T-cell (primary cell): ENCODE measurements around the gene KRTAP10-9. TPM values are rescaled to one million over a fixed set of nuclear protein-coding genes. Genes with fewer than 3 reads are reported as not detected.
"Not testable (repeated sequence)": the region's sequence is repeated elsewhere in the genome, so short reads cannot be mapped to it uniquely, and the experiment has no call there.

Source experiments
- ATAC-seq, 4 experiments: fragments of 200-7000 bp in 3 of 4; fragments of 150-1000 bp in 1 of 4; cut with Tn5 transposase; replicated peaks in 1 of 4; 1 replicate in 3 of 4; 2 replicates in 1 of 4; pipeline ENCODE4 v1.10.0; 2021; ENCODE audit warnings: moderate library complexity in 3 of 4, mild to moderate bottlenecking in 2 of 4, moderate number of reproducible peaks in 1 of 4
- CTCF ChIA-PET, 2 donors: fragments of 300-600 bp; sonication (Branson Sonifier 250); formaldehyde crosslinking; loops; one replicate each; lab custom pipeline; 2022; ENCODE audit warnings: antibody characterized with exemption in 2 of 2; lab: Charles Lee
- POLR2A ChIA-PET, 2 donors: fragments of 300-600 bp; sonication (Branson Sonifier 250); formaldehyde crosslinking; loops; one replicate each; lab custom pipeline; 2022; ENCODE audit warnings: antibody characterized with exemption in 2 of 2; lab: Charles Lee
- DNase-seq, 35 experiments: peaks; one replicate each; pipeline versions ENCODE4 v3.0.0 to v3.0.0-alpha.2; 2013 to 2023
- H3K27ac ChIP-seq: one replicate; pipeline ENCODE4 v1.5.1; 2013; ENCODE audit warnings: low read length
- H3K27me3 ChIP-seq, 2 experiments: replicated peaks in 1 of 2; 1 replicate in 1 of 2; 2 replicates in 1 of 2; pipeline versions ENCODE4 v1.6.1 to v1.7.0; 2013; ENCODE audit warnings: low read length in 1 of 2, mixed read lengths in 1 of 2; ENCODE audit not compliant: control insufficient read depth in 2 of 2, insufficient read depth in 2 of 2; ENCODE audit errors: extremely low read depth in 1 of 2
- H3K36me3 ChIP-seq, 2 donors: 1 replicate in 1 of 2; 2 replicates in 1 of 2; pipeline versions ENCODE4 v1.6.1 to v1.7.0; 2013; ENCODE audit warnings: low read length in 1 of 2; ENCODE audit not compliant: control insufficient read depth in 2 of 2, insufficient read depth in 1 of 2; ENCODE audit errors: extremely low read depth in 1 of 2
- H3K4me1 ChIP-seq, 2 experiments: 1 replicate in 1 of 2; 2 replicates in 1 of 2; pipeline versions ENCODE4 v1.6.1 to v1.7.0; 2013; ENCODE audit warnings: low read length in 2 of 2, mixed read lengths in 1 of 2; ENCODE audit not compliant: insufficient read depth in 2 of 2, control insufficient read depth in 1 of 2; ENCODE audit errors: extremely low read depth in 1 of 2
- H3K4me3 ChIP-seq, 2 donors: 1 replicate in 1 of 2; 2 replicates in 1 of 2; pipeline versions ENCODE4 v1.5.1 to v1.7.0; 2013; ENCODE audit warnings: mild to moderate bottlenecking in 2 of 2, low read length in 1 of 2, moderate library complexity in 1 of 2; ENCODE audit not compliant: control insufficient read depth in 1 of 2; ENCODE audit errors: extremely low read depth in 1 of 2
- H3K9me3 ChIP-seq: 2 replicates; pipeline ENCODE4 v1.7.0; 2013
- H3K27ac Mint-ChIP-seq, 2 donors: one replicate each; pipeline ENCODE4 v1.8.0; 2020 to 2021; ENCODE audit warnings: mild to moderate bottlenecking in 2 of 2, mixed read lengths in 2 of 2
- H3K27me3 Mint-ChIP-seq, 2 donors: one replicate each; pipeline ENCODE4 v1.8.0; 2021 to 2022; ENCODE audit warnings: mixed read lengths in 2 of 2
- H3K36me3 Mint-ChIP-seq: one replicate; pipeline ENCODE4 v1.8.0; 2021; ENCODE audit warnings: mixed read lengths
- H3K4me1 Mint-ChIP-seq, 3 donors: one replicate each; pipeline ENCODE4 v1.8.0; 2020 to 2022; ENCODE audit warnings: mixed read lengths in 3 of 3, mild to moderate bottlenecking in 1 of 3
- H3K4me3 Mint-ChIP-seq, 3 donors: one replicate each; pipeline ENCODE4 v1.8.0; 2020 to 2022; ENCODE audit warnings: mild to moderate bottlenecking in 3 of 3, mixed read lengths in 3 of 3, moderate library complexity in 3 of 3
- H3K9me3 Mint-ChIP-seq, 3 donors: one replicate each; pipeline ENCODE4 v1.8.0; 2020 to 2022; ENCODE audit warnings: mixed read lengths in 3 of 3
- WGBS: methylation state at CpG from one replicate; pipeline ENCODE4 v1.1.5; 2013; ENCODE audit warnings: missing lambda C conversion rate; ENCODE audit not compliant: insufficient coverage; 5-methylcytosine and 5-hydroxymethylcytosine counted together
- total RNA-seq, 35 experiments: library from RNA in 6 of 35; stranded (reverse) in 6 of 35; fragments of 120-200 nt in 1 of 35; gene quantifications; one replicate each; pipeline versions ENCODE4 v1.2.1 to v1.2.4 and lab custom pipeline; 2013 to 2026

KRTAP10-9 gene
- total RNA-seq, 5 donors from 2014 or later (not counting 1 experiment from before 2014, with no cell fraction given), result not detected

- POLR2A ChIA-PET, result no interaction called here
- DNase-seq (no peak), ATAC-seq (no peak)
- Mint-ChIP-seq H3K4me3 (no peak overlapping the region), H3K9me3 (peaks cover 39 to 48% (median 42%) of the 10 kb centered on the region in 3 donors), H3K4me1 (peaks cover 24 to 36% (median 29%) of the 10 kb centered on the region in 3 donors), H3K36me3 (peaks cover 34% of the 10 kb centered on the region), H3K27me3 (no peaks in the 10 kb centered on the region), H3K27ac (no peak overlapping the region)
- H3K36me3 ChIP-seq, result no peaks in the 10 kb centered on the region
- peaks cover 7% of the 10 kb centered on the region for H3K9me3 ChIP-seq
- CTCF ChIA-PET, result no interaction called here
- no peak overlapping the region for H3K4me3 ChIP-seq
- no peaks in the 10 kb centered on the region for H3K27me3 ChIP-seq
- peaks cover 7 to 49% of the 10 kb centered on the region in 2 experiments for H3K4me1 ChIP-seq
- no peak overlapping the region for H3K27ac ChIP-seq
Observed at GRCh38 chr21:44623575-44623974, 3.3 kb upstream of the KRTAP10-9 start.

DNA sequence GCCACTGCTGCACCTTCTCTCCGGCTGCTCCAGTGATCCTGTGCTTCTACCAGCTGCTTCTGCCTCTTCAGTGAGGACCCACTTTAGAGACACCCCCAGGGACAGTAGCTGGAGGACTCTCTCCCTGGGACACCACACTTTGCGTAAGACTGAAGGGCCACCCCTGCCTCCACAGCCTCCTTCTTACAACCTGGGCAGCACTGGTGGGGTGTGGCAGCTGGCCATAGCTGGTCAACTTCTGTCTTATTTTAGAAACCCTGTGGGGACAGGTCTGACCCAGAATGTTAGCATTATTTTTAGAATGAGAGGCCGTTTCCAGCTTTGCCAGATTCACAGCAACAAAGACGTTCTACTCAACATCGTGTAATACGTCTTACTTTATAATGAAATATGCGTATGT, 1.1 kb upstream of the KRTAP10-9 start:
- POLR2A ChIA-PET, result no interaction called here
- Histone ChIP-seq H3K9me3 (peaks cover 3% of the 10 kb centered on the region), H3K4me1 (peaks cover 9 to 58% of the 10 kb centered on the region in 2 experiments), H3K36me3 (no peaks in the 10 kb centered on the region), H3K27me3 (no peaks in the 10 kb centered on the region), H3K27ac (no peak overlapping the region), H3K4me3 (no peak overlapping the region)
- no peak overlapping the region for H3K27ac Mint-ChIP-seq
- H3K27me3 Mint-ChIP-seq, result no peaks in the 10 kb centered on the region
- WGBS, result 100% methylated on average over 1 of the region's 7 CpGs
- H3K4me1 Mint-ChIP-seq, result peaks cover 16 to 32% (median 29%) of the 10 kb centered on the region in 3 donors
- CTCF ChIA-PET, result interaction anchor here in 1 of 2 donors (0.6 kb wide), 1 partner anchor 1108 kb away, joined by 3 read pairs; no protein-coding TSS in a partner anchor
- DNase-seq (no peak), ATAC-seq (no peak)
- peaks cover 28 to 42% (median 34%) of the 10 kb centered on the region in 3 donors for H3K9me3 Mint-ChIP-seq
- peaks cover 23% of the 10 kb centered on the region for H3K36me3 Mint-ChIP-seq
- H3K4me3 Mint-ChIP-seq, result peak overlapping the region in 1 of 3 donors; percentile 17

DNA sequence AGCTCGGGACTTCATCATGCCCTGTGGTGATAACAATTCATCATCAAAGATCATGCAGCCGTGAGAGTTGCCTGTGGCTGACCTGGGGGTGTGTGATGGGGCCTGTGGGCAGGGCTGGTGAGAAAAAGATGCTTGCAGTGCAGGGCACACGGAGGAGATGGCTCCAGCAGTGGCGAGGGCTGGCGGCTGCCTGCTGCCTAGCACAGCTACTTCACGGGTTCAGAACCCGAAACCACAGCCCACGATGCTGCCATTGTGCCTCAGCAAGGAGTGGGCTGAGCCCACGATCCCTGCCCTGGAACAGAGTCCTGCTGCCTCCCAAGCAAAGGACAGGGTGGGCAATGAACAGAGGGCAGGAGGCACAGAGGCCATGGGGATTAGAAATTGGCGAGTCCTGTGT, 631 bp upstream of the KRTAP10-9 start:
- 26% methylated on average over 9 of the region's 10 CpGs for WGBS
- DNase-seq, result peak in 18 of 35 experiments; percentile 10 to 57 (median 22)
- Histone ChIP-seq H3K9me3 (peaks cover 4% of the 10 kb centered on the region), H3K4me3 (no peak overlapping the region), H3K27me3 (no peaks in the 10 kb centered on the region), H3K27ac (no peak overlapping the region), H3K4me1 (peaks cover 9 to 58% of the 10 kb centered on the region in 2 experiments), H3K36me3 (no peaks in the 10 kb centered on the region)
- H3K27me3 Mint-ChIP-seq, result no peaks in the 10 kb centered on the region
- H3K27ac Mint-ChIP-seq, result no peak overlapping the region
- ATAC-seq, result peak in 1 of 4 experiments; percentile 54
- H3K4me1 Mint-ChIP-seq, result peaks cover 15 to 32% (median 31%) of the 10 kb centered on the region in 3 donors
- peaks cover 33 to 45% (median 37%) of the 10 kb centered on the region in 3 donors for H3K9me3 Mint-ChIP-seq
- H3K36me3 Mint-ChIP-seq, result peaks cover 26% of the 10 kb centered on the region
- CTCF ChIA-PET, result interaction anchor here in 1 of 2 donors (0.6 kb wide), 1 partner anchor 1107 kb away, joined by 3 read pairs; no protein-coding TSS in a partner anchor
- POLR2A ChIA-PET, result no interaction called here
- peak overlapping the region in 1 of 3 donors; percentile 17 for H3K4me3 Mint-ChIP-seq

GRCh38 chr21:44627181-44627822, 409 bp downstream of the KRTAP10-9 start:
- H3K36me3 Mint-ChIP-seq, result peaks cover 32% of the 10 kb centered on the region
- peaks cover 9 to 58% of the 10 kb centered on the region in 2 experiments for H3K4me1 ChIP-seq
- H3K27ac Mint-ChIP-seq, result peak overlapping the region in 1 of 2 donors; percentile 28
- peaks cover 15 to 32% (median 31%) of the 10 kb centered on the region in 3 donors for H3K4me1 Mint-ChIP-seq
- H3K9me3 ChIP-seq, H3K27me3 Mint-ChIP-seq, H3K36me3 ChIP-seq, H3K4me3 Mint-ChIP-seq, DNase-seq, H3K27ac ChIP-seq, H3K27me3 ChIP-seq, ATAC-seq, H3K4me3 ChIP-seq, CTCF ChIA-PET, POLR2A ChIA-PET: not testable (repeated sequence)
- peaks cover 38 to 53% (median 43%) of the 10 kb centered on the region in 3 donors for H3K9me3 Mint-ChIP-seq
- WGBS, result 88% methylated on average over 14 of the region's 20 CpGs

DNA sequence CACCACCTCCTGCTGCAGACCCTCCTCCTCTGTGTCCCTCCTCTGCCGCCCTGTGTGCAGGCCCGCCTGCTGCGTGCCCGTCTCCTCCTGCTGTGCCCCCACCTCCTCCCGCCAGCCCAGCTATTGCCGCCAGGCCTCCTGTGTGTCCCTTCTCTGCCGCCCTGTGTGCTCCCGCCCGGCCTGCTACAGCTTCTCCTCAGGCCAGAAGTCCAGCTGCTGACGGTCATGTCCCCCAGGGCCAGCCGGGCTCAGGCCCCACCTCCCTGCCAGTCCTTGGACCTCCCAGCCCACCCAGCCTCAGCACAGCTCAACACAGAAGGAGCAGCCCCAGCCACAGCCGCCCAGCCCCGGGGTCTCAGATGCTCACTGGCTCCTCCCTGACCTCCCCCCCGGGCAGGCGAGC, 939 bp downstream of the KRTAP10-9 start:
- CTCF ChIA-PET, ATAC-seq, H3K27me3 Mint-ChIP-seq, POLR2A ChIA-PET, H3K4me3 Mint-ChIP-seq, DNase-seq, H3K27ac ChIP-seq, H3K4me3 ChIP-seq, H3K27me3 ChIP-seq, H3K9me3 ChIP-seq, H3K27ac Mint-ChIP-seq, H3K36me3 ChIP-seq: not testable (repeated sequence)
- Mint-ChIP-seq H3K36me3 (peaks cover 27% of the 10 kb centered on the region), H3K4me1 (peaks cover 15 to 32% (median 31%) of the 10 kb centered on the region in 3 donors), H3K9me3 (peaks cover 33 to 49% (median 38%) of the 10 kb centered on the region in 3 donors)
- 100% methylated on average over 1 of the region's 15 CpGs for WGBS
- H3K4me1 ChIP-seq, result peaks cover 9 to 58% of the 10 kb centered on the region in 2 experiments

GRCh38 chr21:44628707-44629391, 2.0 kb downstream of the KRTAP10-9 start:
- no peak overlapping the region for H3K4me3 ChIP-seq
- ATAC-seq (no peak), DNase-seq (no peak)
- Mint-ChIP-seq H3K4me1 (peaks cover 15 to 32% (median 31%) of the 10 kb centered on the region in 3 donors), H3K27me3 (no peaks in the 10 kb centered on the region), H3K27ac (no peak overlapping the region), H3K4me3 (no peak overlapping the region), H3K9me3 (peaks cover 25 to 50% (median 33%) of the 10 kb centered on the region in 3 donors), H3K36me3 (peaks cover 27% of the 10 kb centered on the region)
- H3K4me1 ChIP-seq, result peaks cover 9 to 58% of the 10 kb centered on the region in 2 experiments
- CTCF ChIA-PET, result interaction anchor here in 1 of 2 donors (0.6 kb wide), 2 partner anchors 10 to 113 kb away, joined by 3 read pairs; no protein-coding TSS in a partner anchor
- POLR2A ChIA-PET, result interaction anchor here in 1 of 2 donors (0.6 kb wide), 1 partner anchor 18 kb away, joined by 5 read pairs; no protein-coding TSS in a partner anchor
- peaks cover 3% of the 10 kb centered on the region for H3K9me3 ChIP-seq
- no peaks in the 10 kb centered on the region for H3K27me3 ChIP-seq
- no peaks in the 10 kb centered on the region for H3K36me3 ChIP-seq
- H3K27ac ChIP-seq, result no peak overlapping the region
- WGBS, result 89% methylated on average over 13 of the region's 18 CpGs
